SKM-1 (cell line): ENCODE data around the gene FBN1.

Experiments used
- DNase-seq: peaks from one replicate; lab custom pipeline; 2025; ENCODE audit not compliant: unreplicated experiment; lab: John Stamatoyannopoulos, UW

The FBN1 gene

GRCh38 chr15:48522123-48522522 is 123.4 kb downstream of the FBN1 start:
- DNase-seq: no peak

GRCh38 chr15:48520376-48521155 is 124.9 kb downstream of the FBN1 start:
- DNase-seq: no peak

- DNase-seq: no peak
Measured at GRCh38 chr15:48516121-48516520, 129.4 kb downstream of the FBN1 start.

- DNase-seq: no peak
Measured at GRCh38 chr15:48515500-48515899, 130.0 kb downstream of the FBN1 start.

GRCh38 chr15:48514103-48514816 is 131.2 kb downstream of the FBN1 start:
- DNase-seq: no peak

GRCh38 chr15:48510976-48511375 is 134.5 kb downstream of the FBN1 start:
- DNase-seq: no peak

GRCh38 chr15:48507416-48508065 is 138.0 kb downstream of the FBN1 start:
- peak; percentile 44 for DNase-seq

GRCh38 chr15:48505067-48505466 is 140.4 kb downstream of the FBN1 start:
- DNase-seq: no peak

- no peak for DNase-seq
Measured at GRCh38 chr15:48501208-48501607, 144.3 kb downstream of the FBN1 start.

- no peak for DNase-seq
Measured at GRCh38 chr15:48500595-48500994, 144.9 kb downstream of the FBN1 start.

- no peak for DNase-seq
Measured at GRCh38 chr15:48499978-48500377, 145.5 kb downstream of the FBN1 start.

- DNase-seq: no peak
Measured at GRCh38 chr15:48498828-48499227, 146.7 kb downstream of the FBN1 start.

- DNase-seq: no peak
Measured at GRCh38 chr15:48494631-48495030, 150.9 kb downstream of the FBN1 start.

- no peak for DNase-seq
Measured at GRCh38 chr15:48493763-48494225, 151.7 kb downstream of the FBN1 start.

GRCh38 chr15:48493084-48493762 is 152.3 kb downstream of the FBN1 start:
- no peak for DNase-seq

- DNase-seq: no peak
Measured at GRCh38 chr15:48486228-48486627, 159.3 kb downstream of the FBN1 start.

GRCh38 chr15:48481802-48482201 is 163.7 kb downstream of the FBN1 start:
- no peak for DNase-seq

GRCh38 chr15:48479751-48480150 is 165.8 kb downstream of the FBN1 start:
- DNase-seq: no peak

GRCh38 chr15:48478581-48478980 is 166.9 kb downstream of the FBN1 start:
- DNase-seq: no peak

- DNase-seq: no peak
Measured at GRCh38 chr15:48477795-48478360, 167.6 kb downstream of the FBN1 start.
